Measurements from ENCODE around the gene ZBP1. TPM values are rescaled to one million over a fixed set of nuclear protein-coding genes. Genes with fewer than 3 reads are reported as not detected.
A peak's percentile ranks its signal among the peaks of the same experiment; 100 is the strongest.

The ZBP1 gene
- total RNA-seq, 4 donors from 2014 or later = 0.80 TPM; not detected in 3

- Histone ChIP-seq H3K4me3 (no peak overlapping the region), H3K27me3 (peaks cover 4% of the 10 kb centered on the region), H3K4me1 (peaks cover 15% of the 10 kb centered on the region), H3K27ac (no peak overlapping the region), H3K36me3 (no peaks in the 10 kb centered on the region), H3K9me3 (no peaks in the 10 kb centered on the region)
- 80% methylated on average over 11 of the region's 11 CpGs for WGBS
- no peak for DNase-seq (ENCODE audit: low spot score in 2 of 2)
- no peak for TF ChIP-seq EP300 (IDR thresholded peaks at IDR 0.05)
- no peak for TF ChIP-seq POLR2A (IDR thresholded peaks at IDR 0.05)
Measured at GRCh38 chr20:57596358-57596757, 23.9 kb downstream of the ZBP1 start.

GRCh38 chr20:57595041-57596030 is 24.9 kb downstream of the ZBP1 start:
- Histone ChIP-seq H3K9me3 (no peaks in the 10 kb centered on the region), H3K27me3 (peaks cover 4% of the 10 kb centered on the region), H3K4me3 (no peak overlapping the region), H3K27ac (no peak overlapping the region), H3K36me3 (no peaks in the 10 kb centered on the region), H3K4me1 (peaks cover 15% of the 10 kb centered on the region)
- 79% methylated on average over 18 of the region's 25 CpGs for WGBS
- TF ChIP-seq EP300 (IDR thresholded peaks at IDR 0.05) = no peak
- no peak for DNase-seq (ENCODE audit: low spot score in 2 of 2)

GRCh38 chr20:57594092-57594951 is 25.9 kb downstream of the ZBP1 start:
- 35% methylated on average over 27 of the region's 27 CpGs for WGBS
- DNase-seq (ENCODE audit: low spot score in 2 of 2) = no peak
- TF ChIP-seq EP300 (IDR thresholded peaks at IDR 0.05) = no peak
- peak; percentile 67 to 73 for TF ChIP-seq CTCF (IDR thresholded peaks at IDR 0.05)
- TF ChIP-seq POLR2A (IDR thresholded peaks at IDR 0.05) = no peak
- TF ChIP-seq POLR2AphosphoS5 (IDR thresholded peaks at IDR 0.05) = no peak
- Histone ChIP-seq H3K4me1 (peaks cover 15% of the 10 kb centered on the region), H3K4me3 (no peak overlapping the region), H3K9me3 (no peaks in the 10 kb centered on the region), H3K27ac (no peak overlapping the region), H3K36me3 (no peaks in the 10 kb centered on the region), H3K27me3 (peaks cover 4% of the 10 kb centered on the region)

GRCh38 chr20:57593134-57593886 is 26.9 kb downstream of the ZBP1 start:
- no peak for TF ChIP-seq POLR2AphosphoS5 (IDR thresholded peaks at IDR 0.05)
- TF ChIP-seq EP300 (IDR thresholded peaks at IDR 0.05) = no peak
- TF ChIP-seq CTCF (IDR thresholded peaks at IDR 0.05) = no peak
- no peak for TF ChIP-seq POLR2A (IDR thresholded peaks at IDR 0.05)
- Histone ChIP-seq H3K4me1 (peaks cover 15% of the 10 kb centered on the region), H3K27me3 (peaks cover 4% of the 10 kb centered on the region), H3K27ac (no peak overlapping the region), H3K9me3 (no peaks in the 10 kb centered on the region), H3K4me3 (no peak overlapping the region), H3K36me3 (no peaks in the 10 kb centered on the region)
- DNase-seq (ENCODE audit: low spot score in 2 of 2) = no peak
- WGBS = 45% methylated on average over 13 of the region's 17 CpGs

GRCh38 chr20:57592263-57593092 is 27.7 kb downstream of the ZBP1 start:
- H3K4me1 ChIP-seq = peaks cover 15% of the 10 kb centered on the region
- no peak for TF ChIP-seq EP300 (IDR thresholded peaks at IDR 0.05)
- TF ChIP-seq POLR2A (IDR thresholded peaks at IDR 0.05) = no peak
- no peaks in the 10 kb centered on the region for H3K36me3 ChIP-seq
- H3K27ac ChIP-seq = no peak overlapping the region
- H3K27me3 ChIP-seq = peaks cover 7% of the 10 kb centered on the region
- no peak for DNase-seq (ENCODE audit: low spot score in 2 of 2)
- no peaks in the 10 kb centered on the region for H3K9me3 ChIP-seq
- H3K4me3 ChIP-seq = no peak overlapping the region
- WGBS = 83% methylated on average over 19 of the region's 22 CpGs
